ENCODE results near the gene DDIT4L.
"Not testable (repeated sequence)": the region's sequence is repeated elsewhere in the genome, so short reads cannot be mapped to it uniquely, and the experiment has no call there.

DDIT4L gene

DNA sequence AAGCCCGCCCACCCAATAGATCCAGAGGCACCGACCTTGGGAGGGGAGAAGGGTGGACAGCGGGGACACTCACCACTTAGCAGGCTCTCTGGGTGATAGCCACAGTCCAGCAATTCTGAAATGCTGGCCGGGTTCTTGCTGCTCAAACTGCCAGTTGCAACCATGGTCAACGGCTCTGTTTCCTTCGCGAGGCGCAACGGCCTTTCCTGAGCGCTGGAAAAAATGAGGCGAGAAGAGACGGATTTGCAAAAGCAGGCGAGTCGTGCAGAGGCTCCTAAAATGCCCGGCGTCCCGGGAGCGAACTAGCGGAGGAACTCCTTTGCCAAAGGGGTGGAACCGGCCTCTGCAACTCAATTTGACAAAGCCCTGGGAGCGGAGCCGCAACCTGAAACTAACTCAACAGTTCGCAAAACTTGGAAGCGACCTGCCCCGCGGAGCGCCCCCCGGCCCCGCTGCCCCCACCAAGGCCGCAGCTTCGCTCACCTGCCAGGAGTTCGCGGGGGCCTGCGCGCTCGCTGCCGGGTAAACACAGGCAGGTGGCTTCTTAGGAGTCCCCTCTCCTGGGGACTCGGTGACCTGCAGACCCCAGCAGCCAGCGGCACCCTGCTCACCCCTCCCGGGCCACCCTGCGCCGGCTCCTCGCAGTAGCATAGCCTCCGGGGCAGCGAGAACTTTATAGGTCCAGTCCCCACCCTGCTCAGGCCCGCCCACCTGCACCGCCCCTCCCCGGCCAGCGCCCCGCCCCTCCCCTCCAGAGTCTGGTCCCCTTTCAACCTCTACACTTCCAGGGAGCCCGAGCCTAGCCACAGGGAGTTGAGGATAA, at the start of gene DDIT4L:
TSS of gene DDIT4L (minus strand) at position 649 of the 823 bp plus-strand sequence. CDS start at position 164, 485 bp downstream.
- DNase-seq, result no peak

GRCh38 chr4:100240008-100240407, 49.7 kb upstream of the DDIT4L start:
- DNase-seq, result no peak

DNA sequence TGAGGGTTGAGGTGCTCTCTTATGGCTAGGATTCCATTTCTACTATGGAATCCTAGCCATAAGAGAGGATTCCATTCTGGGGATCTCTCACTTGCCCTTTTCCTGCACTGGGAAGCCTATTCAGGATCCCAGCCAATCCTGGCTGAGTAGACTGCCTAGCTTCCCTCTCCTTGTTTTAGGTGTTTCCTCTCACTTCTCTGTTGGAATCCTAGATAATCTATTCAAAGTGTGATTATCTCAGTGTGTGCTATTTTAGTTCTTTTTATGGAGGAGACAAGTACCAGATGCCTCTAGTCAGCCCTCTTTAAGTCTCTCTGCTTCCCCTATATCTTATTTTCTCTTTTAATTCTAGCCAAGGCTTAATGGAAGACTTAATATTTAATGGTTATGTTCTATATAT, 34.5 kb upstream of the DDIT4L start:
- no peak for DNase-seq

GRCh38 chr4:100224160-100224559, 33.9 kb upstream of the DDIT4L start:
- DNase-seq, result no peak

- no peak for DNase-seq
These were observed 18.7 kb upstream of the DDIT4L start for GRCh38 chr4:100208964-100209363.

DNA sequence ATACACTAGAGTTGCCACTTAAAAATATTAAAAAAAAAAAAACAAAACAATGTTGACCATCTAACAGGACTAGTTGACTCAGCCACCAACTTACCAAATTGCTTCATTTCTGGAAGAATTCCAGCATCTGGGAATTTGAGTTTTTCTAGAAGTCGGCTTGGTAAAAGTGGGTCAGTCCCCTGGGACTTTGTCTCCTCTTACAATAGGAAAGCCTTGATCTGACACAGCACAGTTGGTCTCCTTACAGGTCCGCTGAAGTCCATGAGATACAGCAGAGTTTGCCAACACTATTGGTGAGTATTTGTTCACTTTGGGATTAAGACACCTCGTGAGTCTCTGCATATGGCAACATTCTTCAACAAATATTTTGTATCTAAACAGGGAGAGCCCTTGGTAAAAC, 18.2 kb upstream of the DDIT4L start:
- DNase-seq, result no peak

DNA sequence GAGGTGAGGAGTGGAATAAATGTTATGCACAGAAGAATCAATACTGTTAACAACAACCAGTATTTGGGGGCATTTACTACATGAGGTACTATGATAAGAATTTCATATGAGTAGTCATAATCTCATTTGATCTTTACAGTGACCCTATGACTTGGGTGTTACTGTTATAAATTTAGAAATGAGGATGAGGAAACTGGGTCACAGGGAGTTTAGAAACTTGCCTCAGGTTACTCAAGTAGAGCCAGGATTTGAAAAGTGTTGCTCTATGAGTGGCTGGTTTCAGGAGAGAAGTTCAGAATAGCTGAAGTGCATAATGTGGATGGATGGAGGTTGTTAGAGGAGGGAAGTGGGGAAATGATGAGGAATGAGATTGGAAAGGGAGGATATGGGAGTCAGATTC, 16.6 kb upstream of the DDIT4L start:
- DNase-seq, result no peak

DNA sequence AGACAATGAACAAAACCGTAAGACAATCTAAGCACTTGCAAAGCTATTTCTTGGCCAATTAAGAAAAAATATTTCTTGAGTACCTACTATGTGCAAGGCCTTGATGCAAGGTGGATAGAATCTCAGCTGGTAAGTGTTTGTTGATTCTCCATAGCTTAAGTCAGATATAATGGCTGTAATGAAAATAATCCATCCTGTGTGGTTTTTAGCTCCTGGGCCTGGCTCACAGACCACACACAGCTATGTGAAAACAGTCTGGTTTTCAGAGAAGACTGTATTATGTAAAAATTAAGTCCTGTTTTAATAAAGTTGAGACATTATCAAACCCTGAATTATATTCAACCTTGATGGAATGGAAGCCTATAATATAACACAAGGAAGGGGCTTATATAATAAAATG, 7.8 kb upstream of the DDIT4L start:
- no peak for DNase-seq

DNA sequence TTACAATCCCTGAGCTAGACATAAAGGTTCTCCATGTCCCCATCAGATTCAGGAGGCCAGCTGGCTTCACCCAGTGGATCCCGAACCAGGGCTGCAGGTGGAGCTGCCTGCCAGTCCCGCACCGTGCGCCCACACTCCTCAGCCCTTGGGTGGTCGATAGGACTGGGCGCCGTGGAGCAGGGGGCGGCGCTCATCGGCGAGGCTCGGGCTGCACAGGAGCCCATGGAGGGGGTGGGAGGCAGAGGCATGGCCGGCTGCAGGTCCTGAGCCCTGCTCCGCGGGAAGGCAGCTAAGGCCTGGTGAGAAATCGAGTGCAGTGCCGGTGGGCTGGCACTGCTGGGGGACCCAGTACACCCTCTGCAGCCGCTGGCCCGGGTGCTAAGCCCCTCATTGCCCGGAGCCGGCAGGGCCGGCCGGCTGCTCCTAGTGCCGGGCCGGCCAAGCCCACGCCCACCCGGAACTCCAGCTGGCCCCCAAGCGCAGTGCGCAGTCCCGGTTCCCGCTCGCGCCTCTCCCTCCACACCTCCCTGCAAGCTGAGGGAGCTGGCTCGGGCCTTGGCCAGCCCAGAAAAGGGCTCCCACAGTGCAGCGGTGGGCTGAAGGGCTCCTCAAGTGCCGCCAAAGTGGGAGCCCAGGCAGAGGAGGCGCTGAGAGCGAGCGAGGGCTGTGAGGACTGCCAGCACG, 6.3 kb upstream of the DDIT4L start:
- DNase-seq, result not testable (repeated sequence)

DNA sequence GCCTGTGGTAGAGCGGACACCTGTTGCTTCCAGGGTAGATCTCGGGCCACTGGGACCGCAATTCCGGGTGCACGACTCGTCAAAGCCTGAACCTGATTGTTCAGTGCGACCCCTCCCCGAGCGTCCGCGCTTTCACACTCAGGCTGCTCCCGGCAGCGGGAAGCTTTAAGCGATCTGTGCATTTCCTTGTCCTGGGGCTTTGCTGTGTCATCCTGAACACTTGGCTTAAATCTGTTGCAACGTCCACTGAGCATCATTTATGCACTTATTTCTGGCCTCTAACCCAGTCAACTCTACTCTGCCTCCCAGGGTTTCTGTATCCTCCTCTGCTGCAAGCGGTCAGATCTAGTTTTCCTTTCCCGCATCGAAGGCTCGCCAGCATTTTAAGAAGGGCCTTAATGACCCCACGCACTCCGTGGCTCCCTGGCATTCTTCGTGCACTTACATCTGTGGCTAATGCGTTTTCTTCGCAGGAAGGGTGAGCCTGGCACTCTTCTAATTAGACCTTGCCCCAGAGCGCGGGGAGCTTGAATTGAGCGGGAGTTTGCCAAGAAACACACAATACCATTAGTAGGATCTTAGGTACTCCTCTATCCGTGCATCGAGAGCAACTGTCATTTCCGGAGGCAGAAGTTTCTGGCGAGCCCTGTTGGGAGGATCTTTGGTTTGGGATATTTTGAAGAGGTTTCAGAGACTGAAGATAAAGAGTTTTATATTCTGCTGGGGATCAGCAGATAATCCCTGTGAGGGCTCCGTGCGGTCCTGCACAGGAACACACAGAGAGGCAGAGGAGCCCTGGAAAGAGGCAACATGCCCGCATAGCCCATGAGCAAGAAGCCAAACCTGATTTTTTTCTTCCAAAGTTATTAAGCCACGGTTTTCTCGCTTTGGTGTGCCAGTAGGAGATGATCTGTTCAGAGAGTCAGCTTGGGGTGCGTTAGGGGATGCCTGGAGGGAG, 654 bp upstream of the DDIT4L start:
- DNase-seq, result no peak

DNA sequence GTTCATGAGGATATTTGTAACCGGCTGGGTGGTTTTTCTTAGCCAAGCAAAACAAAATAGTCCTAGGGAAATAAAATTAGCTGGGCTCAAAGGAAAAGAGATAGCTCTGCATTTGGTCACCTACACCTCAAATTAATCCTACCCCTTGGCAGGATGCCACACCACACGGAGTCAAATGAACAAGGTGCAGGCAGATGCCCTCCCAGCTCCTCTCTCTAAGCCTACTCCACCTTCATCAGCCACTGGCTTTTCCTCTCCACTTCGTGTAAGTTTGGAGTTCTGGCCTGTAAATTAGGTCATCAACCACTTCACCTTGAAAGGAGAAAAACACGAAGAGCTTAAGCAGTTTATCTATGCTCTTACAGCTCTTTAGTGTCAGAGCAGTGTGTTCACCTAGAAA, 1.4 kb downstream of the DDIT4L start:
- DNase-seq, result no peak

DNA sequence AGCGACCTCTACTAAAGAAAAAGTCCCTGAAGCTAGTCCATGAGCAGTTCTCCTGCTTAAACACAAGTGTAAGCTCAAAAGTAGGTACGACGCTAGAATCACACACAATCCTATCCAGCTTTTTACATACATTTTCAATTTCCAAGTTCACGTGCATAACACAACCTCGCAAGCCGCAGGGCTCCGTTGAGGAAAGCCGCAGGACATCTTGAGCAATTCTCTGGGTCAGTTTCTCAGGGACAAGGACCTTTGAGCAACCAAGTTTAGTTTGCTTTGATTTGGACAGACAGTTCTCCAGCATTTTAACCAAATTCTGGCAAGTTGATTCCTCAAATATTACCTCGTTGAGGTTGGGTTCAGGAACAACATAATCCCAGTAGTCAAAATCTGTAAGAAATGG, 2.5 kb downstream of the DDIT4L start:
- no peak for DNase-seq

DNA sequence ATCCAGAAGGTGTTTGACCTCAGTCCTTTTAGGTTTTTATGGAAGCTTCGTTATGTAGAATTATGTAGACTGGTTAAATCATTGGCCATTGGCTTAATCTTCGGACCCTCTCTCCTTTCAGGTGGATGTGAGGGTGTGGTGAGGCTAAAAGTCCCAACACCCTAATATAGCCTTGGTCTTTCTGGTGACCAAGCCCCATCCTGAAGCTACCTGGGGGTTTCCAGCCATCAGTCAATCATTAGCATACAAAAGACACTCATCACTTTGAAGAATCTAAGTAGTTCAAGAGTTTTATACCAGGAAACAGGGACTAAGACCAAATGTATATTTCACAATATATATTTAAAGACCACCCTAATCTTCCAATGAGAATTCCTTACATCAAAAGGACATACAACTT, 5.5 kb downstream of the DDIT4L start:
- no peak for DNase-seq

- DNase-seq, result no peak
These were observed 12.4 kb downstream of the DDIT4L start for GRCh38 chr4:100177855-100178254.

DNA sequence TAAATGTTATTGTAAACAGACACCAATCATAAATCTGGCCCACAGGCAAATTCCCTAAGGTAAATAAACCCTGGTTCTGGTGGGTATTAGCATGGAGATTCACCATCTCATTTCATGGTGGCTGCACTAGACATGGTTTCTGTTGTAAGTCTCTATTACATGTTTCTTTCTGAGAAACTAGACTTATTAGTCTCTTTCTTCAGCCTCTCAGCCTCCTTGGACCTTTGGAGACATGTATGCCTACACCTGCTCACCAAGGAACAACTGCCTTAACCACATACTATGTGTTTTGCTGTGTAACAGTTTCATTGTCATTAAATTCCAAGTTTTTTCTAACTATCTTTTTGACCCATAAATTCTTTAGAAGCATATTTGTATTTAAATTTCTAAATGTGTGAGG, 13.1 kb downstream of the DDIT4L start:
- DNase-seq, result no peak

- DNase-seq, result no peak
These were observed 14.4 kb downstream of the DDIT4L start for GRCh38 chr4:100175858-100176257.

GRCh38 chr4:100174985-100175383, 15.3 kb downstream of the DDIT4L start:
- DNase-seq, result no peak

GRCh38 chr4:100170986-100171385, 19.3 kb downstream of the DDIT4L start:
- no peak for DNase-seq

DNA sequence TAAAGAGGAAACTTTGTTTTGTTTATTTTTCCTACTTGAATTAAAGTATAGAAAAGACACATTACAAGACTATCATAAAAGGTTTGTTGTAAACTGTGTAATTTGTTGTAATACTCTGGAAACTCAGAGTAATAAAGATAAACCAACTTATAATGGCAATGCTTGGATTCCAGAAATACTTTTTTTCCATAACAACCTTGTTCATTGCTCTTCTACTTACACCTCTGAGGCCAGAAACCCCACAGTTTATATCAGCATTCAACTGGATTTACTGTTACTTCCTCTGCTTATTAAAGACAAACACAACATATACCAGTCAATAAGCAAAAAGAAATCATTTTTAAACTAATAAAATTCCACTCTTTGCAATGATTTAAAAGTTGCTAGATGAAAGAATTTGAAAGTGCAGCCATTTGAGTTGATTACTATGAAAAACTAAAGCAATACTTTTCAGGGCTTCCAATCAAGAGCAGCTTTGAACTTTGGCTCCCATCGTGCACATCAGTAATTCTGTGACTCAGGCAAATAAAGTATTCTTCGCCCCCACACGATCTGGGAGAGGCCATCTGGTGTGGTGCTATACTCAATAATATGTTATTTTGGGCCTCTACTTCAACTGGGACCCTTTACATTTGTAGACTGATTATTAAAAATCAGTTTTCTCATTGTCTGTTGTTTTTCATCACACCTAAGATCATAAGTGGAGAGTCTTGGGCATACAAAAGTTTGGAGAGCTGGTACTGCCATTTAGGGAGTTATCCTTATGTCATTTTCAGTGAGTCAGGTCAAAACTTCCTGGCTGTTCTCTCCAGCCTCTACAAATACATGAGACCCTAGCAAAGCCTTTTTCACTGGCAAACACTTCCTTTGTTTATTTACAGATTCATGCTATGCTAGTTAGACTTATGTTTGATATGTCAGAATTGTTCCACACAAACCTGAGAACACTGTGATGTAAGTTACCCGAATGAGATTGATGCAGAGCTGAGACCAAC, 20.5 kb downstream of the DDIT4L start:
- DNase-seq, result no peak

DNA sequence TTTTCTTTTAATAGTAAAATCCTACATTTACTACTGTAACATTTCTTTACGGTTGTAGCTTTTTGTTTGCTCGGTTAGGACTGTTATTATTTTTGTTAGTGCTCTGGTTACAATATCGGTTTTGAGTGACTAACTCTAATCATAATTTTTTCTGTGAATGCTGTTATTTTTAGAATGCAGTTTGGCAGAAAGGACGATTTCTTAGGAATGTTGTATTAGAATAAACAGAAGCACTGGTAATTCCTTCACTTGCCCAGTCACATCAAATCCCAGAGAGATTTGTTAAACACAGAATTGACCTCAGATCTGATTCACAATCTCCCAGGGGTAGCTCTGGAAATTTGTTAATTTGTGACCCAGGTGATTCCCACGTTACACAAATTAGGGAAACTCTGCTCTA, 21.7 kb downstream of the DDIT4L start:
- no peak for DNase-seq

DNA sequence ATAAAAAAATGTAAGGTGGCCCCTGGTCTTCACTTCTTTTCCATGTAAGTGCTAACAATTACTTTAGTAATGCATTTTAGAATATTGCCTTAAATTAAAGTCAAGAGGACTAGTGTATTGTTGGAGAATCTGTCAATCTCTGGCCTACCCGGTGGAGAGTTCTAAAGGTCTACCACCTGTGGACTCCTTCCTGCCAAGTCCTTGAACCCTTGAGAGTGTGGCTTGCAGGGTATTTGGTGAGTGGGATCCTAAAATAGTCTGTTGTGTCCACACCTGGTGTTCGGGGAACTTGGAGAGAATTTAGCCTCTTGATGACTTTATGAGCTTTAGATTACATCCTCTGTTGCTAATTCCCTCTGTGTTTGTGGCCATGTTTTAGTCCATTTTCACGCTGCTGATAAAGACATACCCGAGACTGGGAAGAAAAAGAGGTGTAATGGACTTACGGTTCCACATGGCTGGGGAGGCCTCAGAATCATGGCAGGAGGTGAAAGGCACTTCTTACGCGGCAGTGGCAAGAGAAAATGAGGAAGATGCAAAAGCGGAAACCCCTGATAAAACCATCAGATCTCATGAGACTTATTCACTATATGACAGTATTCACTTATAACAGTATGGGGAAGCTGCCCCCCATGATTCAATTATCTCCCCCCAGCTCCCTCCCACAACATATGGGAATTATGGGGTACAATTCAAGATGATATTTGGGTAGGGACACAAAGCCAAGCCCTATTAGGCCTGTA, 23.8 kb downstream of the DDIT4L start:
- DNase-seq, result no peak
